Uterus (tissue), 2 donors: Measurements from ENCODE around the gene FBXO31.

ENCODE experiments used
- POLR2A ChIP-seq, 2 donors: fragments of 450-650 bp; IDR thresholded peaks; one replicate each; pipeline ENCODE4 v1.6.1; 2016; ENCODE audit warnings: antibody characterized with exemption in 2 of 2, mild to moderate bottlenecking in 1 of 2, moderate library complexity in 1 of 2
- TF ChIP-seq, protein P1 (sequence below), 4 experiments: fragments of 200-600 bp in 2 of 4; fragments of 450-650 bp in 2 of 4; sonication (generic) in 2 of 4; IDR thresholded peaks; one replicate each; pipeline ENCODE4 v1.5.1; 2016 to 2019; ENCODE audit warnings: antibody characterized with exemption in 4 of 4, mild to moderate bottlenecking in 2 of 4, moderate library complexity in 1 of 4

DNA sequence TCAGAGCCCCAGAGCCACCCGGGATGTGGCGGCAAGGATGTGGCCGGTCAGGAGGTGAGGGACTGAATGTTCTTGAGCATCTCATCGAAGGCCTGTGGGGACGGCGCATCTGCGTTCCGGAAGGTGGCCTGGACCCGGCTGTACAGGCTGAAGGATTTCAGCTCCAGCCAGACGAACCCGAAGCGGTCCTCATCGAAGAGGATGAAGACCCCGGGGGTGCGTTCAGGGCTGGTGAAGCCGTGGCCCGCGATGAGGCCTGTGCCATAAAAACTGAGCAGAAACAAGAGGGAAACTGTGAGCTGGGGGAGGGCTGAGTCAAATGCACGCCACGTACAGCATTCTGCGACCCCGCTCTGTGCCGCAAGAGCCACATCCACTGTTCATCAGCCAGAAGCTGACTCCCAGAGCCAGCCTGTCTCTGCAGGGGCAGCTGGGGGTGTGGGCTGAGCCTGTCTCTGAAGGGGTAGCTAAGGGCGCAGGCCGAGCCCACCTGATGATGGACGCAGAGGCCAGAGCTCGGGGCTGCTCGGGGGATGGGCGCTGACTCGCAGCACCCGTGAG, 52.3 kb downstream of the FBXO31 start:
- TF ChIP-seq, protein P1, sequence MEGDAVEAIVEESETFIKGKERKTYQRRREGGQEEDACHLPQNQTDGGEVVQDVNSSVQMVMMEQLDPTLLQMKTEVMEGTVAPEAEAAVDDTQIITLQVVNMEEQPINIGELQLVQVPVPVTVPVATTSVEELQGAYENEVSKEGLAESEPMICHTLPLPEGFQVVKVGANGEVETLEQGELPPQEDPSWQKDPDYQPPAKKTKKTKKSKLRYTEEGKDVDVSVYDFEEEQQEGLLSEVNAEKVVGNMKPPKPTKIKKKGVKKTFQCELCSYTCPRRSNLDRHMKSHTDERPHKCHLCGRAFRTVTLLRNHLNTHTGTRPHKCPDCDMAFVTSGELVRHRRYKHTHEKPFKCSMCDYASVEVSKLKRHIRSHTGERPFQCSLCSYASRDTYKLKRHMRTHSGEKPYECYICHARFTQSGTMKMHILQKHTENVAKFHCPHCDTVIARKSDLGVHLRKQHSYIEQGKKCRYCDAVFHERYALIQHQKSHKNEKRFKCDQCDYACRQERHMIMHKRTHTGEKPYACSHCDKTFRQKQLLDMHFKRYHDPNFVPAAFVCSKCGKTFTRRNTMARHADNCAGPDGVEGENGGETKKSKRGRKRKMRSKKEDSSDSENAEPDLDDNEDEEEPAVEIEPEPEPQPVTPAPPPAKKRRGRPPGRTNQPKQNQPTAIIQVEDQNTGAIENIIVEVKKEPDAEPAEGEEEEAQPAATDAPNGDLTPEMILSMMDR (IDR thresholded peaks at IDR 0.05): no peak
- TF ChIP-seq POLR2A (IDR thresholded peaks at IDR 0.05): no peak
